Measurements from ENCODE around the gene RILPL2.

DNA sequence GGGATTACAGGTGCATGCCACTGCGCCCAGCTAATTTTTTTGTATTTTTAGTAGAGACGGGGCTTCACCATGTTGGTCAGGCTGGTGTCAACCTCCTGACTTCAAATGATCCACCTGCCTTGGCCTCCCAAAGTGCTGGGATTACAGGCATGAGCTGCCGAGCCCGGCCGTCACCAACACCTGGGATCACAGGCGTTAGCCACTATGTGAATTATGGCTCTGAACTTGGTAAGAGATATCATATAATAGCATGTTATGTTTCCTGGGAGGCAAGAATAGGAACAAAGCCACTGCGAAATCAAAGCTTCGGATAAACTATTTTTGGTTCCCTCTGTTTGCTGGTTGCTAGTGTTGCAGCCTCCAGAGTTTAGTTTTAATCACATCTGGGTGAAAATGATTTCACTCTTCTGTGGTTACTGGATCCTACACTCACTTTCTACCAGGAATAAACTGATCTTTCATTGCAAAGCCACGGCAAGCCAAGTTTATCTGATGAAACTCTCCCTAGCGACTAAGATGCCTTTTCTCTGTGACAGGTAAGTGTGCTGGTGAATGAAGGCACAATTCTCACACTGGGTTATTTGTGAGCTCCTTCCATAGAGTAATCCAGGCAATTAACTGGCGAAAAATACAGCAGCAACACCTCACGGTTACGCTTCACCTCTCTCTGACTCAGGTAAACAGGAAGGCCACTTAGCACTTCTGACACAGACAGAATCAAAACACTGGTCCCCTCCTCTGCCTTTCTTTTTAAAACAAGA lies 38.2 kb upstream of the RILPL2 start:
- no peak for TF ChIP-seq CTCF (IDR thresholded peaks at IDR 0.05; ENCODE audit: low read depth, low read length)
- no peak for TF ChIP-seq POLR2A (IDR thresholded peaks at IDR 0.05; ENCODE audit: extremely low read depth, insufficient read length)
- TF ChIP-seq MAX (IDR thresholded peaks at IDR 0.05; ENCODE audit: low read depth, low read length), result no peak
- TF ChIP-seq MYC (IDR thresholded peaks at IDR 0.05; ENCODE audit: low read depth, low read length), result no peak

Measured in NB4 (cell line).